Raji (cell line): ENCODE results near the gene NFIB.

Experiments
- POLR2A ChIP-seq: IDR thresholded peaks from 2 replicates; pipeline ENCODE4 v1.6.1; 2011; ENCODE audit warnings: low read depth, low read length, control low read depth; ENCODE audit not compliant: insufficient read depth

The NFIB gene

GRCh38 chr9:14058325-14058688 is 255.6 kb downstream of the NFIB start:
- no peak for TF ChIP-seq POLR2A

- no peak for TF ChIP-seq POLR2A
These were observed 256.3 kb downstream of the NFIB start for GRCh38 chr9:14057368-14058324.

- no peak for TF ChIP-seq POLR2A
These were observed 257.6 kb downstream of the NFIB start for GRCh38 chr9:14056316-14056861.

- TF ChIP-seq POLR2A = no peak
These were observed 259.8 kb downstream of the NFIB start for GRCh38 chr9:14054096-14054495.

GRCh38 chr9:14052359-14052758 is 261.6 kb downstream of the NFIB start:
- TF ChIP-seq POLR2A = no peak

- TF ChIP-seq POLR2A = no peak
These were observed 262.5 kb downstream of the NFIB start for GRCh38 chr9:14051419-14051818.

- no peak for TF ChIP-seq POLR2A
These were observed 270.5 kb downstream of the NFIB start for GRCh38 chr9:14043483-14043882.

- TF ChIP-seq POLR2A = no peak
These were observed 276.6 kb downstream of the NFIB start for GRCh38 chr9:14037331-14037730.

- no peak for TF ChIP-seq POLR2A
These were observed 280.9 kb downstream of the NFIB start for GRCh38 chr9:14033067-14033466.
